ENCODE data around the gene SDHC.

The SDHC gene

GRCh38 chr1:161314201-161314981, at the start of gene SDHC:
TSS of gene SDHC (plus strand) at chr1:161314381. CDS start at chr1:161314406, 25 bp downstream.
- in situ Hi-C loops (cut with MboI; ENCODE audit: low pct_unique_long_range_greater_than_20kb, low sequenced_read_pairs, unreplicated experiment), result no loop called here
- TF ChIP-seq, protein P1, sequence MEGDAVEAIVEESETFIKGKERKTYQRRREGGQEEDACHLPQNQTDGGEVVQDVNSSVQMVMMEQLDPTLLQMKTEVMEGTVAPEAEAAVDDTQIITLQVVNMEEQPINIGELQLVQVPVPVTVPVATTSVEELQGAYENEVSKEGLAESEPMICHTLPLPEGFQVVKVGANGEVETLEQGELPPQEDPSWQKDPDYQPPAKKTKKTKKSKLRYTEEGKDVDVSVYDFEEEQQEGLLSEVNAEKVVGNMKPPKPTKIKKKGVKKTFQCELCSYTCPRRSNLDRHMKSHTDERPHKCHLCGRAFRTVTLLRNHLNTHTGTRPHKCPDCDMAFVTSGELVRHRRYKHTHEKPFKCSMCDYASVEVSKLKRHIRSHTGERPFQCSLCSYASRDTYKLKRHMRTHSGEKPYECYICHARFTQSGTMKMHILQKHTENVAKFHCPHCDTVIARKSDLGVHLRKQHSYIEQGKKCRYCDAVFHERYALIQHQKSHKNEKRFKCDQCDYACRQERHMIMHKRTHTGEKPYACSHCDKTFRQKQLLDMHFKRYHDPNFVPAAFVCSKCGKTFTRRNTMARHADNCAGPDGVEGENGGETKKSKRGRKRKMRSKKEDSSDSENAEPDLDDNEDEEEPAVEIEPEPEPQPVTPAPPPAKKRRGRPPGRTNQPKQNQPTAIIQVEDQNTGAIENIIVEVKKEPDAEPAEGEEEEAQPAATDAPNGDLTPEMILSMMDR (IDR thresholded peaks at IDR 0.05; ENCODE audit: extremely low read depth, insufficient read depth, missing control alignments), result peak; percentile 29

DNA sequence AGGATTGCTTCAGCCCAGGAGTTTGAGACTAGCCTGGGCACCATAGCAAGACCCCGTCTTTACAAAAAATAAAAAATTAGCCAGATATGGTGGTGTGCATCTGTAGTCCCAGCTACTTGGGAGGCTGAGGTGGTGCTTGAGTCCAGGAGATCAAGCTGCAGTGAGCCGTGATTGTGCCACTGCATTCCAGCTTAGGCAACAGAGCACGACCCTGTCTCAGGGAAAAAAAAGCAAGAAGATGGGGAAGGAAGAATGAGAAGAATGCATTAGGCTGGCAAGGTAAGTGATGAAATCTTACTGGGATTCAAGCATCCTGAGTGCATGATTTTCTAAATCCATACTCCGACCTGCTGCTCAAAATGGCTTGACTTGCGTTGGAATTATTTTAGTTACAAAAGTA, 48.9 kb upstream of the SDHC start:
- in situ Hi-C loops (cut with MboI; ENCODE audit: low pct_unique_long_range_greater_than_20kb, low sequenced_read_pairs, unreplicated experiment), result no loop called here
- TF ChIP-seq, protein P1 (IDR thresholded peaks at IDR 0.05; ENCODE audit: extremely low read depth, insufficient read depth, missing control alignments), result no peak
- no peak for DNase-seq (ENCODE audit: low spot score)

More at GRCh38 chr1:161314201-161314981, at the start of gene SDHC:
- DNase-seq (ENCODE audit: low spot score), result peak; percentile 93

GRCh38 chr1:161266202-161266601, 48.0 kb upstream of the SDHC start:
- no peak for DNase-seq (ENCODE audit: low spot score)
- in situ Hi-C loops (cut with MboI; ENCODE audit: low pct_unique_long_range_greater_than_20kb, low sequenced_read_pairs, unreplicated experiment), result no loop called here
- TF ChIP-seq, protein P1 (IDR thresholded peaks at IDR 0.05; ENCODE audit: extremely low read depth, insufficient read depth, missing control alignments), result no peak

DNA sequence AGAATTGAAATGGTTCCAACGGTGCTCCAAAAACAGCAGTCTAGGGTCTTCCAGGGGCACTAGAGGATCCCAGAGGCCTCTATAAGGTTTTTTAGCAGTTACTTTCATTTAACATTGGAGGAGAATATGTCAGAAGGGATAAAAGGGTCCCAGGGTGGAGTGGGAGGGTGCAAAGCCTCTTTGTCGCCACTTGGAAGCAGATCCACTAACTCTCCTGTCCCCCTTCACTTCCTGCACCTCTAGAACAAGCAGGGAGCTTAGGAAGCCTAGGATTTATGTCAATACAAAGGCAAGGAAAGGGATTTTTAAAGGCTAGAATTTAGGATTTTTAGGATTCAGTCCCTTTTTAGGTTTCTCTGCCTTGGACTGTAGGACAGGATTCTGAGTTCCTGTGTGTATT, 47.3 kb upstream of the SDHC start:
- DNase-seq (ENCODE audit: low spot score), result no peak
- TF ChIP-seq, protein P1 (IDR thresholded peaks at IDR 0.05; ENCODE audit: extremely low read depth, insufficient read depth, missing control alignments), result no peak
- in situ Hi-C loops (cut with MboI; ENCODE audit: low pct_unique_long_range_greater_than_20kb, low sequenced_read_pairs, unreplicated experiment), result no loop called here

GRCh38 chr1:161267321-161267720, 46.9 kb upstream of the SDHC start:
- no peak for DNase-seq (ENCODE audit: low spot score)
- in situ Hi-C loops (cut with MboI; ENCODE audit: low pct_unique_long_range_greater_than_20kb, low sequenced_read_pairs, unreplicated experiment), result no loop called here
- TF ChIP-seq, protein P1 (IDR thresholded peaks at IDR 0.05; ENCODE audit: extremely low read depth, insufficient read depth, missing control alignments), result no peak

DNA sequence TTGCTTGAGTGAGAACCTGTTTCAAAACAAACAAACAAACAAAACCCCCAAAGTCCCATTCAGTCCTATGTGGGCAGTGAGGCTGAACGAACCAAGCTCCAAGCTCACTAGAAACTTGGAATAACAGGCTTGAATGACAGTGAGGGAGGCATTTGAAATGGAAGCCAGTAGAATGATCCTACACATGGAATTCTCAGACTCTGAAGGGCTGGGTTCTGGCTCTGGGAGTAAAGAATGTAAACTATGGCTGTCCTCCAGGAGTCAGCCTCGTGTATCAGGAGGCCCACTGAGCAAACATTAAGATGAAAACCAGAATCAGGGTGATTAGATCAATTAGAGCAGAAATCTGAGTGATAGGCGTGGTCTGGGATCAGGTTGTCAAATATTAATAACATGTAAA, 40.8 kb upstream of the SDHC start:
- TF ChIP-seq, protein P1 (IDR thresholded peaks at IDR 0.05; ENCODE audit: extremely low read depth, insufficient read depth, missing control alignments), result no peak
- DNase-seq (ENCODE audit: low spot score), result no peak
- in situ Hi-C loops (cut with MboI; ENCODE audit: low pct_unique_long_range_greater_than_20kb, low sequenced_read_pairs, unreplicated experiment), result loop anchor here (10.0 kb wide), 1 partner anchor 49 kb away; the partner anchor contains the start of genes APOA2 and TOMM40L
